Measurements from ENCODE around the gene C1orf185.

- TF ChIP-seq MAX (IDR thresholded peaks at IDR 0.05), result no peak
- no peak for TF ChIP-seq YY1 (IDR thresholded peaks at IDR 0.05; ENCODE audit: low read depth)
- no peak for TF ChIP-seq RAD21 (IDR thresholded peaks at IDR 0.05; ENCODE audit: low read depth)
- TF ChIP-seq CREB1 (IDR thresholded peaks at IDR 0.05; ENCODE audit: low read depth), result no peak
Observed at GRCh38 chr1:51072043-51072439, 30.0 kb upstream of the C1orf185 start.

All from Ishikawa (cell line).